CD4-positive, alpha-beta T cell (primary cell): Measurements from ENCODE around the gene NOS1AP. TPM values are rescaled to one million over a fixed set of nuclear protein-coding genes. Genes with fewer than 3 reads are reported as not detected.

Source experiments
- ATAC-seq: fragments of 200-7000 bp; cut with Tn5 transposase; one replicate; pipeline ENCODE4 v1.10.0; 2022; ENCODE audit warnings: mild to moderate bottlenecking; ENCODE audit not compliant: poor library complexity
- CTCF ChIA-PET: fragments of 350-600 bp; sonication (Branson Sonifier 250); formaldehyde crosslinking; loops from one replicate; lab custom pipeline; 2021; ENCODE audit warnings: antibody characterized with exemption, inconsistent platforms; lab: Charles Lee
- POLR2A ChIA-PET: fragments of 350-600 bp; sonication (Branson Sonifier 250); formaldehyde crosslinking; loops from one replicate; lab custom pipeline; 2021; ENCODE audit warnings: antibody characterized with exemption, inconsistent platforms; lab: Charles Lee
- DNase-seq, 14 experiments: peaks; one replicate each; pipeline ENCODE4 v3.0.0-alpha.2; 2013 to 2020; ENCODE audit warnings: mixed read lengths in 2 of 14
- H3K27ac ChIP-seq, 2 donors: one replicate each; pipeline versions ENCODE4 v1.5.1 to v1.7.0; 2013; ENCODE audit warnings: low read length in 2 of 2, low read depth in 1 of 2, mild to moderate bottlenecking in 1 of 2
- H3K27me3 ChIP-seq, 2 experiments: 1 replicate in 1 of 2; 2 replicates in 1 of 2; pipeline versions ENCODE4 v1.6.1 to v1.7.0; 2013; ENCODE audit warnings: low read length in 2 of 2, control low read depth in 1 of 2, mild to moderate bottlenecking in 1 of 2, moderate library complexity in 1 of 2; ENCODE audit not compliant: insufficient read depth in 2 of 2, control insufficient read depth in 1 of 2
- H3K36me3 ChIP-seq: one replicate; pipeline ENCODE4 v1.6.1; 2013; ENCODE audit warnings: low read length, control low read depth; ENCODE audit not compliant: insufficient read depth
- H3K4me1 ChIP-seq: one replicate; pipeline ENCODE4 v1.6.1; 2013; ENCODE audit warnings: low read length, control low read depth; ENCODE audit not compliant: insufficient read depth
- H3K4me3 ChIP-seq: one replicate; pipeline ENCODE4 v1.5.1; 2013; ENCODE audit warnings: mild to moderate bottlenecking, low read length, moderate library complexity
- H3K9me3 ChIP-seq, 2 experiments: 1 replicate in 1 of 2; 2 replicates in 1 of 2; pipeline versions ENCODE4 v1.6.1 to v1.7.0; 2013; ENCODE audit warnings: low read length in 2 of 2, mild to moderate bottlenecking in 2 of 2, control low read depth in 1 of 2, moderate library complexity in 1 of 2; ENCODE audit not compliant: control insufficient read depth in 1 of 2, insufficient read depth in 1 of 2
- H3K27ac Mint-ChIP-seq: one replicate; pipeline ENCODE4 v1.8.0; 2020; ENCODE audit warnings: mixed read lengths
- H3K27me3 Mint-ChIP-seq: one replicate; pipeline ENCODE4 v1.8.0; 2021; ENCODE audit warnings: mixed read lengths
- H3K36me3 Mint-ChIP-seq: one replicate; pipeline ENCODE4 v1.8.0; 2021; ENCODE audit warnings: low read depth, mixed read lengths
- H3K4me1 Mint-ChIP-seq: one replicate; pipeline ENCODE4 v1.8.0; 2021; ENCODE audit warnings: low read depth, mixed read lengths
- H3K4me3 Mint-ChIP-seq: one replicate; pipeline ENCODE4 v1.8.0; 2020; ENCODE audit warnings: mild to moderate bottlenecking, mixed read lengths
- H3K9me3 Mint-ChIP-seq: one replicate; pipeline ENCODE4 v1.8.0; 2020; ENCODE audit warnings: mixed read lengths
- CTCF ChIP-seq: fragments of 200-600 bp; IDR thresholded peaks from one replicate; pipeline ENCODE4 v1.8.0; 2022; ENCODE audit warnings: antibody characterized with exemption, mild to moderate bottlenecking
- intact Hi-C, 2 experiments: fragments of 100-400 bp; cut with DNase I in 1 of 2; cut with micrococcal nuclease in 1 of 2; formaldehyde crosslinking; loops; one replicate each; pipeline versions ENCODE4 v1.15.1 to v1.9.0; 2023 to 2025; cut with DNase I, micrococcal nuclease
- total RNA-seq, 174 experiments: library from RNA in 2 of 174; stranded (reverse) in 2 of 174; gene quantifications; one replicate each; pipeline ENCODE4 v1.2.3 and lab custom pipeline; 2021 to 2026

NOS1AP gene
- total RNA-seq, 2 experiments from 2014 or later = not detected

- Histone ChIP-seq H3K27ac (no peak overlapping the region), H3K27me3 (peaks cover 7 to 18% of the 10 kb centered on the region in 2 experiments), H3K36me3 (no peaks in the 10 kb centered on the region), H3K4me1 (peaks cover 13% of the 10 kb centered on the region), H3K9me3 (no peaks in the 10 kb centered on the region), H3K4me3 (no peak overlapping the region)
- Mint-ChIP-seq H3K9me3 (no peaks in the 10 kb centered on the region), H3K27me3 (peaks cover 30% of the 10 kb centered on the region), H3K36me3 (no peaks in the 10 kb centered on the region), H3K4me3 (peak overlapping the region; percentile 95), H3K27ac (no peak overlapping the region), H3K4me1 (peaks cover 7% of the 10 kb centered on the region)
- intact Hi-C loops = loop anchor here in 1 of 2 experiments (5.0 kb wide), 1 partner anchor 230 kb away; no protein-coding TSS in a partner anchor
- ATAC-seq (no peak), DNase-seq (no peak)
- ChIA-PET POLR2A (interaction anchor here (1.4 kb wide), 1 partner anchor 163 kb away, joined by 4 read pairs; no protein-coding TSS in a partner anchor), CTCF (no interaction called here)
- no peak for TF ChIP-seq CTCF
Measured at GRCh38 chr1:162022626-162023025, 46.9 kb upstream of the NOS1AP start.

- no peaks in the 10 kb centered on the region for H3K9me3 Mint-ChIP-seq
- ChIA-PET CTCF (no interaction called here), POLR2A (interaction anchor here (1.1 to 1.8 kb wide), 5 partner anchors 88 to 249 kb away, joined by 3 to 10 read pairs (median 4); no protein-coding TSS in a partner anchor)
- H3K4me1 ChIP-seq = peaks cover 13% of the 10 kb centered on the region
- H3K36me3 Mint-ChIP-seq = no peaks in the 10 kb centered on the region
- no peak overlapping the region for H3K27ac Mint-ChIP-seq
- peaks cover 7% of the 10 kb centered on the region for H3K4me1 Mint-ChIP-seq
- no peaks in the 10 kb centered on the region for H3K9me3 ChIP-seq
- H3K27me3 Mint-ChIP-seq = peaks cover 35% of the 10 kb centered on the region
- H3K27ac ChIP-seq = no peak overlapping the region
- H3K36me3 ChIP-seq = no peaks in the 10 kb centered on the region
- DNase-seq (no peak), ATAC-seq (no peak)
- H3K4me3 ChIP-seq = peak overlapping the region; percentile 68
- peaks cover 7 to 18% of the 10 kb centered on the region in 2 experiments for H3K27me3 ChIP-seq
- H3K4me3 Mint-ChIP-seq = peak overlapping the region; percentile 95
- TF ChIP-seq CTCF = no peak
- intact Hi-C loops = loop anchor here in 1 of 2 experiments (5.0 kb wide), 1 partner anchor 231 kb away; no protein-coding TSS in a partner anchor
Measured at GRCh38 chr1:162023181-162023546, 46.3 kb upstream of the NOS1AP start.

- no peaks in the 10 kb centered on the region for H3K36me3 ChIP-seq
- ChIA-PET CTCF (interaction anchor here (0.6 to 1.0 kb wide), 3 partner anchors 13 to 216 kb away, joined by 3 to 5 read pairs (median 3); no protein-coding TSS in a partner anchor), POLR2A (interaction anchor here (0.7 to 1.8 kb wide), 8 partner anchors 10 to 261 kb away, joined by 3 to 10 read pairs (median 4); no protein-coding TSS in a partner anchor)
- TF ChIP-seq CTCF = no peak
- peaks cover 42% of the 10 kb centered on the region for H3K27me3 Mint-ChIP-seq
- H3K4me1 ChIP-seq = peaks cover 13% of the 10 kb centered on the region
- H3K9me3 Mint-ChIP-seq = no peaks in the 10 kb centered on the region
- no peaks in the 10 kb centered on the region for H3K9me3 ChIP-seq
- peak within 1 kb of the TSS; percentile 68 for H3K4me3 ChIP-seq
- no peaks in the 10 kb centered on the region for H3K36me3 Mint-ChIP-seq
- no peak within 1 kb of the TSS for H3K27ac Mint-ChIP-seq
- H3K27ac ChIP-seq = no peak within 1 kb of the TSS
- H3K4me3 Mint-ChIP-seq = peak within 1 kb of the TSS; percentile 95
- intact Hi-C loops = loop anchor here in 1 of 2 experiments (1.0 to 5.0 kb wide), 2 partner anchors 160 to 232 kb away; no protein-coding TSS in a partner anchor
- peak; percentile 89 for ATAC-seq
- DNase-seq = peak in 13 of 14 experiments; percentile 14 to 63 (median 38)
- H3K4me1 Mint-ChIP-seq = peaks cover 7% of the 10 kb centered on the region
- H3K27me3 ChIP-seq = peaks cover 7 to 22% of the 10 kb centered on the region in 2 experiments
Measured at GRCh38 chr1:162023547-162024501, 45.7 kb upstream of the NOS1AP start, which contains the start of gene OLFML2B. TSS of gene OLFML2B (minus strand) at chr1:162023869. CDS start at chr1:162023430, 439 bp downstream.
